ENCODE results near the gene DNMT3B. TPM values are rescaled to one million over a fixed set of nuclear protein-coding genes. Genes with fewer than 3 reads are reported as not detected.
"Not testable (repeated sequence)": the region's sequence is repeated elsewhere in the genome, so short reads cannot be mapped to it uniquely, and the experiment has no call there.

Gene DNMT3B
- total RNA-seq, 2 donors from 2014 or later = 0.78 to 0.85 TPM

DNA sequence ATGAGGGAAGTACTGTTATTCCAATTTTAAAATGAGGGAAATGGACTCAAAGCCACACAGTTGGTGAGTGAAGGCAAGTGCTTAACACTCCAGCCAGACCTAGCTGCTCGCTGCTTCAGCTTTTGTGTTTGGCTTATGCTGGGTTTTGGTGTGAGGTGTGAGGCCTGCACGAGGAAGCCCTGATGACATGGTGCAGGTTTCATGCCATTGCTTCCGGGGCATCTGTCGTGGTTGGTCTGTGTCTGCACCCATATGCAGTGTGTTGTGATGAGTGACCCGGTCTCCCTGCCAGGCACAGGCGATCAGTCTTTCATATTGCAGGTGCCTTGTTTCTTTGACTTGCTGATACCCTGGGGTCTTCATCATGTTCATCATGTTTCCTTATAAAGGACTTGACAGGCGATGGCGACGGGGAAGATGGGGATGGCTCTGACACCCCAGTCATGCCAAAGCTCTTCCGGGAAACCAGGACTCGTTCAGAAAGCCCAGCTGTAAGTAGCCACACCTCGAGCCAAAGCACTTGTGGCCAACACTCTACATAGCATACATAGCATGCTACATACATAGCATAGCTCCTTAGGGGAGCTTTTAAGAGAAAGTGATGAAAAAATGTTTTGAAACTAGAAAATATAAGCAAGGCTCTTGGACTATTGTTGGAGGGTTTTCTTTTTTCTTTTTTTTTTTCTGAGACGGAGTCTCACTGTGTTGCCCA is 22.3 kb downstream of the DNMT3B start:
- ATAC-seq (no peak), DNase-seq (no peak)
- intact Hi-C loops (cut with DNase I, micrococcal nuclease) = loop anchor here in 1 of 2 donors (5.0 kb wide), 1 partner anchor 513 kb away; no protein-coding TSS in a partner anchor

- intact Hi-C loops (cut with DNase I, micrococcal nuclease) = loop anchor here in 1 of 2 donors (5.0 kb wide), 1 partner anchor 511 kb away; no protein-coding TSS in a partner anchor
- DNase-seq = no peak
- no peak for ATAC-seq
Observed at GRCh38 chr20:32786059-32786760, 24.0 kb downstream of the DNMT3B start.

- intact Hi-C loops (cut with DNase I, micrococcal nuclease) = loop anchor here in 1 of 2 donors (5.0 kb wide), 1 partner anchor 510 kb away; no protein-coding TSS in a partner anchor
- ATAC-seq = no peak
- DNase-seq = no peak
Observed at GRCh38 chr20:32787168-32787567, 25.0 kb downstream of the DNMT3B start.

GRCh38 chr20:32789896-32790750 is 27.9 kb downstream of the DNMT3B start:
- peak; percentile 93 for ATAC-seq
- intact Hi-C loops (cut with DNase I, micrococcal nuclease) = loop anchor here in 1 of 2 donors (5.0 kb wide), 1 partner anchor 507 kb away; no protein-coding TSS in a partner anchor
- DNase-seq = peak; percentile 48 to 76

DNA sequence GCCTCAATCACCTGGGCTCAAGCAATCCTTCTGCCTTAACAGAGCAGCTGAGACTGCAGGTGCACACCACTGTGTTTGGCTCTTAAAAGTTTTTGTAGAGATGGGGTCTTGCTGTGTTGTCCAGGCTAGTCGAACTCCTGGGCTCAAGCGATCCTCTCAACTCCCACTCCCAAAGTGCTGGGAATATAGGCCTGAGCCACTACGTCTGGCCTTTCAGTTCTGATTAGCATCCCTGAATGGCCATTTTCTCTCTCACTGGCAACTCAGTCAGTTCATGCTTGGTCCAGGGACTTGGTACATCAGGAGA is 28.5 kb downstream of the DNMT3B start:
- no peak for ATAC-seq
- intact Hi-C loops (cut with DNase I, micrococcal nuclease) = no loop called here
- DNase-seq = no peak

DNA sequence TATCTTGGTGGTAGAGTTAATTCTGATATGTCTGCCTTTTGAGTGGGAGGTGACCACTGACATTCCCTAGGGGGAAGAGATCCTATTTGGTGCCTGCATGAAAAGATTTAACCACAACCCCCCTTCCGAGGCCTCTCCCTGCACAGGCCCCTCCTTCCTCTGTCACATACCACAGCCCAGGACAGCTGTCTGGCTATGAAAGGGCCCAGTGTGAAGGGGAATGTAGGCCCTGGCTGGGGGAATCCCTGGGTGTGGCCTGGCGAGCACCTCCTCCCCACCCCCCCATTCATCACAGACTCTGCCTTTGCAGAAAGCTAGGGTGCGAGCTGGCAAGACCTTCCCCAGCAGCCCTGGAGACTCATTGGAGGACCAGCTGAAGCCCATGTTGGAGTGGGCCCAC is 30.1 kb downstream of the DNMT3B start:
- no peak for ATAC-seq
- DNase-seq = no peak

DNA sequence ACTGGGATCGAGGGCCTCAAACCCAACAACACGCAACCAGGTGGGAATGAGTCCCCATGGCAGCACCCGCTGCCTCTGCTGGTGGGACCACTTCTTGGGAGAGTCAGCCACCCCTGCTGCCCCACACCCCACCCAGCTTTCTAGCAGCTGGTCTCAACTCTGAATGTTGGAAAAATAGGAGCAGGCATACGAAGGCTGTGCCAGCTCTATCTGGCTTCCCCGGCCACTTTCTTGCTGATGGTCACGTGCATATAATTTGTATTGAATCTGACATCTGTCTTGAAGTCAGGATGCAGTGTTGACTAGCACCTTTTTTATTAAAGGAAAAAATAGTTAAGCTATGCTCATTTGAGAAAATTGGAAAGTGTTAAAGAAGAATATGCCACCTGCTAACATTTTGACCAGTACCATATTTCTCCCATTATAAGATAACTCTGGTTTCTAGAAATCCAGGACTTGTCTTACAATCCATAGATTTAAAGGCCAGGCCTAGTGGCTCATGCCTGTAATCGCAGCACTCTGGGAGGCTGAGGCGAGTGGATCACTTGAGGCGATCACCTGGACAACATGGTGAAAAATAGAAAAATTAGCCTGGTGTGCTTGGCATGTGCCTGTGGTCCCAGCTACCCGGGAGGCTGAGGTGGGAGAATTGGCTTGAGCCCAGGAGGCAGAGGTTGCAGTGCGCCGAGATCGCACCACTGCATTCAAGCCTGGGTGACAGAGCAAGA is 30.7 kb downstream of the DNMT3B start:
- DNase-seq (no peak), ATAC-seq (no peak)
- intact Hi-C loops (cut with DNase I, micrococcal nuclease) = no loop called here

More for the DNA sequence above, 30.1 kb downstream of the DNMT3B start:
- intact Hi-C loops (cut with DNase I, micrococcal nuclease) = no loop called here

GRCh38 chr20:32796383-32796948 is 34.3 kb downstream of the DNMT3B start:
- no peak for DNase-seq
- intact Hi-C loops (cut with DNase I, micrococcal nuclease) = no loop called here
- no peak for ATAC-seq

DNA sequence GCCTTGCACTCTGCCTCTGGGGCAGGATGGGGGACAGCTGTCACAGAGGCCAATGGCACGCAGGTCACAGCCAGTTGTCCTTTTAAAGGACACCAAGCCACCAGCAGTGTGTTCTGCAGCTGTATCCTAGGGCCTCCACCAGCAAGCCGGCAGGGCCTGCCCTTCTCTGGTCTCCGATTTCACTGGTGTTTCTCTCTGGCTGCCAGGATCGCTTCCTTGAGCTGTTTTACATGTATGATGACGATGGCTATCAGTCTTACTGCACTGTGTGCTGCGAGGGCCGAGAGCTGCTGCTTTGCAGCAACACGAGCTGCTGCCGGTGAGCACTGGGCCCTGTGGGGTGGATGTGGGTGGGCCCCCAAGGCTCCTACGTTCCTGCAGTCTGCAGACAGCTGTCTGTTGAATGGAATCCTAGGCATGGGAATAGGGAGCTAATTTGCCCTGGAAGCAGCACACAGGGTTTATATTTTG is 34.8 kb downstream of the DNMT3B start:
- intact Hi-C loops (cut with DNase I, micrococcal nuclease) = no loop called here
- DNase-seq = no peak
- ATAC-seq = no peak

GRCh38 chr20:32797571-32797970 is 35.4 kb downstream of the DNMT3B start:
- DNase-seq; ATAC-seq; intact Hi-C loops (cut with DNase I, micrococcal nuclease): not testable (repeated sequence)

- ATAC-seq (no peak), DNase-seq (no peak)
- intact Hi-C loops (cut with DNase I, micrococcal nuclease) = no loop called here
Observed at GRCh38 chr20:32798046-32798981, 36.1 kb downstream of the DNMT3B start.

DNA sequence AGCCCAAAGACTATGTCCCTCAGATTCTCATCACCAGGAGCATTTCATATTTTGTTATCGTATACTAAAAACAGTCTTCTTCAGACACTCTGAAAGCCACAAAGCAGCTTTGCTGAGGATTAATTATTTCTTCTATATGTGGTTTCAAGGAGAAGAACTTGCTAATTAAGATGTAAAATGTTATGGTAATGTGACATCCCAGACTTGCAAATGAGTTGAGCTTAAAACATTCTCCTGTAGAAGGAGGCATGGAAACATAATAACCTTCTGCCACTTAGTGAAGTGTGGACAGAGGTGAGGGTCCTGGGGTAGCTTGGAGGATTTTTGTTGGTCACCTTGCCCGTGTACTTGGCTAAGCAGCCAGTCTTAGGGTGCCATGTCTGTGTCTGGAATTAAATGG is 40.9 kb downstream of the DNMT3B start:
- DNase-seq (no peak), ATAC-seq (no peak)
- intact Hi-C loops (cut with DNase I, micrococcal nuclease) = no loop called here

GRCh38 chr20:32804022-32804715 is 42.0 kb downstream of the DNMT3B start:
- ATAC-seq (no peak), DNase-seq (no peak)
- intact Hi-C loops (cut with DNase I, micrococcal nuclease) = no loop called here

GRCh38 chr20:32804817-32805216 is 42.6 kb downstream of the DNMT3B start:
- ATAC-seq = no peak
- intact Hi-C loops (cut with DNase I, micrococcal nuclease) = no loop called here

DNA sequence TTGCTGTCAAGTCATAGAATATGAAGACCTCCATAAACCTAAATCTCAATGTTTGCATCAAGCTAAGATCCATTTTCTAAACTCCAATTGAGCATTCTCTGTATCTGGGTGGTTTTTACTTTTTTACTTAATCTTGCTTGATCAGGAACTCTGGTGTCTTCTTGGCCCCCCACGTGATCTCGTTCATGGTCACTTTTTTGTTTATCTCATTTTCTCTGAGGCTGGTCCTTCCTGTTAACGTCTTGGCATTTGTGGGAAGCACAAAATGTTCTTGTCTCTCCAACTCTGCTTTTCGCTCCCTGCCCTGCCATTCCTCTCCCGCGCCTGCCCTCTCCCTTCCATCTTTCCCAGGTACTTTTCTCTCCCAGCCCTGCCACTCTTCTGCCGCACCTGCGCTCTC is 43.5 kb downstream of the DNMT3B start:
- no peak for DNase-seq
- intact Hi-C loops (cut with DNase I, micrococcal nuclease) = no loop called here
- no peak for ATAC-seq

More at GRCh38 chr20:32804817-32805216, 42.6 kb downstream of the DNMT3B start:
- DNase-seq = no peak

DNA sequence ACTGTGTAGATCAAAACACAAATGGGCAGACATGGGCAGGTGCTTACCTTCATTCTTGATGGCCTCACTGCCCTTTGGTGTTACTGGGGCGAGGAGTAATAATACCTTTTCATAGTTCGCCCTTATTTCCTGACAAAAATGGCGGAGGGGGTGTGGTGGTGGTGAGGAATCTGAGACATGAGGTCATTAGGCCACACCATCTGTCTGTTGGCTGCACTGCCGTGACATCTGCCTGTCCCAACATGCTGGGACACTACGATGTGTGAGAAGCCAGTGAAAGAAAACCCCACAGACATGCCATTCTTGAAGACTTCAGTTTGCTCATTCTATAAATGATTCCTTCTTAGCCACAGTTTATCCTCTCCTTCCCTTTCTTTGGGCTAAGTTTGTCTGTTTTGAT is 44.2 kb downstream of the DNMT3B start:
- ATAC-seq (no peak), DNase-seq (no peak)
- intact Hi-C loops (cut with DNase I, micrococcal nuclease) = no loop called here

DNA sequence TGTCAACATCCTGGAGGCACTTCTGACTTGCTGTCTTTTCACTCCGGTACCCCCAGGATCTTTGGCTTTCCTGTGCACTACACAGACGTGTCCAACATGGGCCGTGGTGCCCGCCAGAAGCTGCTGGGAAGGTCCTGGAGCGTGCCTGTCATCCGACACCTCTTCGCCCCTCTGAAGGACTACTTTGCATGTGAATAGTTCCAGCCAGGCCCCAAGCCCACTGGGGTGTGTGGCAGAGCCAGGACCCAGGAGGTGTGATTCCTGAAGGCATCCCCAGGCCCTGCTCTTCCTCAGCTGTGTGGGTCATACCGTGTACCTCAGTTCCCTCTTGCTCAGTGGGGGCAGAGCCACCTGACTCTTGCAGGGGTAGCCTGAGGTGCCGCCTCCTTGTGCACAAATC is 45.5 kb downstream of the DNMT3B start:
- ATAC-seq (no peak), DNase-seq (no peak)
- intact Hi-C loops (cut with DNase I, micrococcal nuclease) = no loop called here

Measured in left colon (tissue), 2 donors.